GM21576 (cell line): ENCODE data around the gene OR8H1.

Experiments used
- ATAC-seq: cut with Tn5 transposase; IDR thresholded peaks from one replicate; pipeline ENCODE4 v1.9.1; 2021; ENCODE audit warnings: mild to moderate bottlenecking, moderate library complexity; ENCODE audit not compliant: unreplicated experiment

OR8H1 gene, protein sequence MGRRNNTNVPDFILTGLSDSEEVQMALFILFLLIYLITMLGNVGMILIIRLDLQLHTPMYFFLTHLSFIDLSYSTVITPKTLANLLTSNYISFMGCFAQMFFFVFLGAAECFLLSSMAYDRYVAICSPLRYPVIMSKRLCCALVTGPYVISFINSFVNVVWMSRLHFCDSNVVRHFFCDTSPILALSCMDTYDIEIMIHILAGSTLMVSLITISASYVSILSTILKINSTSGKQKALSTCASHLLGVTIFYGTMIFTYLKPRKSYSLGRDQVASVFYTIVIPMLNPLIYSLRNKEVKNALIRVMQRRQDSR

DNA sequence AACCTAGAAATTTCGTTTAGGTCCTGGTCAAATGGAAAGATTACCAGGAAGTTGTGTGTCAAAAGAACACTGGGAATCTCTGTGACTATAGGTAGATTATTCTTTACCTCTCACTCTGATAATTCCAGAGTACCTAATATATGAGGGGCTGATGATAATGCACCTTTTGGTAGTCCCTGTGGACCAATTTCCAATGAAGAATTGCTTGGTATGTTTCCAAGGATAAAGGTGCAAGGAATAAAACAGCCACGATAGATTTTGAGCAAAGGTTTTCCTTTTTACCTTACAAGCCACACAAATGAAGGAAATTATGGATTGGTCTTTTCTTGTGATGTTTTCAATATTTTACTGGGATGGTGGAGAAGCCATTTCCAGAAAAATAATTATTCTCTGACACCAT, at the start of gene OR8H1:
OR8H1 (minus strand) TSS at position 101 of the 400 bp plus-strand sequence. CDS start 1,192 bp downstream, outside the sequence.
- no peak for ATAC-seq

DNA sequence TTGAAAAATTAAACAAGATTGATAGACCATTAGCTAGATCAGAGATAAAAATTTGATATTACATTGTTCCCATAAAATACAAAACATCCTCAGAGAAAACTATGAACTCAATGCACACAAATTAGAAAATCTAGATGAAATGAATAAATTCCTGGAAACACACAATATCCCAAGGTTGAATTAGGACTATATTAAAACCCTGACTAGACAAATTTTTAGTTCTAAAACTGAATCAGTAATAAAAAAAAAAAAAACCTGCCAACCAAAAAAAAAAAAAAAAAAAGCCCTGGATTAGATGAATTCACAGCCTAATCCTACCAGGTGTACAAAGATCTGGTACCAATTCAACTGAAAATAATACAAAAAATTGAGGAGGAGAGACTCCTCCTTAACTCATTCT, 48.2 kb upstream of the OR8H1 start:
- ATAC-seq, result no peak

GRCh38 chr11:56333156-56333555, 41.1 kb upstream of the OR8H1 start:
- no peak for ATAC-seq

GRCh38 chr11:56331861-56332491, 39.9 kb upstream of the OR8H1 start:
- no peak for ATAC-seq

DNA sequence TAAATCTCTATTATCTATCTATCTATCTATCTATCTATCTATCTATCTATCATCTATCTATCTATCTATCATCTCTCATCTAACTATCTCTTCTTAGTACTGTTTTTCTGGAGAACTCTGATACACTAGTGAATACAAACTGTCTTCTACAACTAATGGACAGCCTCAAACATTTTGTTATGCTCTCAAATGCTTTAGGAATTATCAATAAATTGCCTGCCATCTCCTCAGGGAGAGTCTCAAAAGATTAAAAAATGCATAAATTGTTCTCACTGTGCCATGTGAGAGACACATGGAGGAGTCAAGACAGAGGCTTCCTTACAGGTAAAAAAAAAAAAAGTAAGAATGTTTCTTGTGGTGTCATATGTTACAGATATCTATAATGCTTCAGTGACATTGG, 22.8 kb upstream of the OR8H1 start, which contains the start of gene OR8K3:
OR8K3 (plus strand) TSS at position 301 of the 400 bp plus-strand sequence. CDS start 3,163 bp downstream, outside the sequence.
- no peak for ATAC-seq

GRCh38 chr11:56307836-56308235, 15.8 kb upstream of the OR8H1 start:
- ATAC-seq, result no peak

- no peak for ATAC-seq
These were observed 4.8 kb upstream of the OR8H1 start for GRCh38 chr11:56296898-56297297.

GRCh38 chr11:56273854-56274253, 18.2 kb downstream of the OR8H1 start, which contains the start of gene OR5T1:
Gene OR5T1 (plus strand): TSS chr11:56274154. CDS start chr11:56275639, 1,485 bp downstream.
- no peak for ATAC-seq

DNA sequence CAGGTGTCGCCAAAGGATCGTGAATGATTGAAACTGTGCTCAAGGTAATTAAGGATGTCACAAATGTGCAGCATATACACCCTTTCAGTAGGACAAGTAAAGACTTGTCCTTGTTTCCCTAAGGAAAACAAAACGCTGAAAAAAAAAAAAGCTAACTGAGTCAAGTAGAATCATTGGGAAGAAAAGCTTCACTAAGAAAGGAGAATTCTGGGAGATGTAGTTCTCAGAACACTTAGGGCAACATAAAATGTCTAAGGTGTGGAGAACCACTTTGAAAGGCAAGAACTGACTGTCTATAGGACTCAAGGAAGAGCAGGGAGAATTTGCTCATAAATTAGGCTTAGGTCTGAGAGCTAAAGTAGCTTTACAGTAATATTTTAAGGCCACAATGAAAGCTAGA, 21.0 kb downstream of the OR8H1 start:
- ATAC-seq, result no peak

- no peak for ATAC-seq
These were observed 40.1 kb downstream of the OR8H1 start, which contains the start of gene OR5T3 for GRCh38 chr11:56251954-56252353. Gene OR5T3 (plus strand): TSS chr11:56252254. CDS start chr11:56252254, 0 bp downstream.
